HT-29 (cell line): ENCODE results near the gene CPZ. TPM values are rescaled to one million over a fixed set of nuclear protein-coding genes. Genes with fewer than 3 reads are reported as not detected.
A peak's percentile ranks its signal among the peaks of the same experiment; 100 is the strongest.

Experiments used
- DNase-seq: peaks from one replicate; pipeline ENCODE4 v3.0.0-alpha.2; 2015; ENCODE audit warnings: low spot score
- total RNA-seq: library from RNA; depleted of rRNA; stranded (reverse); fragments of >200 nt; shearing (Covaris generic); gene quantifications from 2 replicates; pipeline ENCODE4 v1.2.3, GENCODE V29; 2014

The CPZ gene
- total RNA-seq, 1 experiment from 2014 or later = not detected

GRCh38 chr4:8579526-8580320, 12.8 kb upstream of the CPZ start:
- no peak for DNase-seq

- DNase-seq = no peak
Measured at GRCh38 chr4:8580321-8581093, 12.1 kb upstream of the CPZ start, which contains the start of gene GPR78. TSS of gene GPR78 (plus strand) at chr4:8580392. CDS start at chr4:8580983, 591 bp downstream.

GRCh38 chr4:8581094-8581861, 11.3 kb upstream of the CPZ start:
- no peak for DNase-seq

- no peak for DNase-seq
Measured at GRCh38 chr4:8582016-8582415, 10.5 kb upstream of the CPZ start.

GRCh38 chr4:8582436-8582835, 10.1 kb upstream of the CPZ start:
- no peak for DNase-seq

GRCh38 chr4:8582941-8583654, 9.5 kb upstream of the CPZ start:
- no peak for DNase-seq

- no peak for DNase-seq
Measured at GRCh38 chr4:8583655-8584025, 8.9 kb upstream of the CPZ start.

- peak; percentile 19 for DNase-seq
Measured at GRCh38 chr4:8585186-8585585, 7.4 kb upstream of the CPZ start.

GRCh38 chr4:8585721-8586212, 6.8 kb upstream of the CPZ start:
- DNase-seq = no peak

- no peak for DNase-seq
Measured at GRCh38 chr4:8586246-8586645, 6.3 kb upstream of the CPZ start.

GRCh38 chr4:8586671-8587468, 5.7 kb upstream of the CPZ start:
- DNase-seq = peak; percentile 14

GRCh38 chr4:8587469-8588195, 4.9 kb upstream of the CPZ start:
- DNase-seq = no peak

- no peak for DNase-seq
Measured at GRCh38 chr4:8588196-8588470, 4.4 kb upstream of the CPZ start.

- no peak for DNase-seq
Measured at GRCh38 chr4:8589336-8589735, 3.2 kb upstream of the CPZ start.

GRCh38 chr4:8589823-8590545, 2.6 kb upstream of the CPZ start:
- no peak for DNase-seq

- DNase-seq = no peak
Measured at GRCh38 chr4:8590546-8590880, 2.1 kb upstream of the CPZ start.

- no peak for DNase-seq
Measured at GRCh38 chr4:8591114-8591513, 1.5 kb upstream of the CPZ start.

GRCh38 chr4:8591626-8592365, 769 bp upstream of the CPZ start:
- no peak for DNase-seq
